Esophagus muscularis mucosa (tissue), 3 donors: ENCODE measurements around the gene TELO2.

Experiments used
- CTCF ChIP-seq, 3 experiments: fragments of 200-600 bp in 2 of 3; fragments of 450-650 bp in 1 of 3; sonication (generic) in 2 of 3; IDR thresholded peaks; one replicate each; pipeline ENCODE4 v1.5.1; 2017 to 2019; ENCODE audit warnings: antibody characterized with exemption in 3 of 3, mild to moderate bottlenecking in 2 of 3, moderate library complexity in 1 of 3
- POLR2AphosphoS5 ChIP-seq, 2 donors: sonication (generic); formaldehyde crosslinking; IDR thresholded peaks; one replicate each; pipeline ENCODE4 v1.6.1; 2017; ENCODE audit warnings: antibody characterized with exemption in 2 of 2

GRCh38 chr16:1524366-1524765 is 31.2 kb downstream of the TELO2 start:
- TF ChIP-seq CTCF (IDR thresholded peaks at IDR 0.05) (no peak), POLR2AphosphoS5 (IDR thresholded peaks at IDR 0.05) (no peak)
